IMR-90 (cell line): ENCODE data around the gene PAGE1. TPM values are rescaled to one million over a fixed set of nuclear protein-coding genes. Genes with fewer than 3 reads are reported as not detected.

Source experiments
- ATAC-seq: fragments of 200-7000 bp; cut with Tn5 transposase; 2 replicates; pipeline ENCODE4 v1.9.1; 2020; ENCODE audit warnings: low read depth, mild to moderate bottlenecking, moderate library complexity
- BruUV-seq: library from RNA; stranded (reverse); fragments of 400-500 nt; replicated peaks from 2 replicates; lab custom pipeline; 2021; lab: Mats Ljungman, UMichigan
- CTCF ChIA-PET: fragments of 300-600 bp; formaldehyde crosslinking; extraction: SDS; loops from one replicate; lab custom pipeline; 2021; ENCODE audit warnings: antibody characterized with exemption; lab: Yijun Ruan, JAX
- POLR2A ChIA-PET: fragments of 300-600 bp; sonication (Branson Sonifier 250); formaldehyde crosslinking; loops from one replicate; lab custom pipeline; 2022; ENCODE audit warnings: antibody characterized with exemption; ENCODE audit not compliant: unreplicated experiment; lab: Charles Lee
- DNase-seq: peaks from one replicate; pipeline ENCODE4 v3.0.0; 2013
- H2AFZ ChIP-seq: replicated peaks from 2 replicates; pipeline ENCODE3; 2013; ENCODE audit warnings: low read length, mild to moderate bottlenecking; ENCODE audit not compliant: poor library complexity
- H2AK5ac ChIP-seq: 2 replicates; pipeline ENCODE4 v1.6.1; 2013; ENCODE audit warnings: low read depth, low read length, inconsistent platforms
- H2AK9ac ChIP-seq: replicated peaks from 2 replicates; pipeline ENCODE3; 2013; ENCODE audit warnings: mild to moderate bottlenecking, low read depth, low read length, moderate library complexity; ENCODE audit not compliant: poor library complexity
- H2BK120ac ChIP-seq: 2 replicates; pipeline ENCODE4 v1.6.1; 2013; ENCODE audit warnings: low read depth, low read length, inconsistent platforms
- H2BK15ac ChIP-seq: 3 replicates; pipeline ENCODE4 v1.6.1; 2013; ENCODE audit warnings: low read depth, low read length, inconsistent platforms
- H2BK20ac ChIP-seq: 2 replicates; pipeline ENCODE4 v1.6.1; 2013; ENCODE audit warnings: low read depth, mild to moderate bottlenecking, inconsistent platforms, low read length, moderate library complexity
- H2BK5ac ChIP-seq: 2 replicates; pipeline ENCODE4 v1.6.1; 2013; ENCODE audit warnings: mild to moderate bottlenecking, low read depth, low read length, inconsistent platforms; ENCODE audit not compliant: poor library complexity, severe bottlenecking
- H3K14ac ChIP-seq: replicated peaks from 2 replicates; pipeline ENCODE4 v1.6.1; 2013; ENCODE audit warnings: low read depth, low read length, inconsistent platforms
- H3K18ac ChIP-seq: 2 replicates; pipeline ENCODE4 v1.6.1; 2013; ENCODE audit warnings: low read depth, low read length, control low read depth
- H3K23ac ChIP-seq: 2 replicates; pipeline ENCODE4 v1.6.1; 2013; ENCODE audit warnings: low read depth, low read length, inconsistent platforms
- H3K27ac ChIP-seq: 2 replicates; pipeline ENCODE4 v1.5.1; 2013; ENCODE audit warnings: mild to moderate bottlenecking, control low read depth, low read length; ENCODE audit not compliant: insufficient read depth
- H3K27me3 ChIP-seq: 2 replicates; pipeline ENCODE4 v1.6.1; 2013; ENCODE audit warnings: low read length; ENCODE audit not compliant: control insufficient read depth, insufficient read depth
- H3K36me3 ChIP-seq: 2 replicates; pipeline ENCODE4 v1.6.1; 2013; ENCODE audit warnings: low read length, mixed read lengths; ENCODE audit not compliant: control insufficient read depth, insufficient read depth
- H3K4ac ChIP-seq: 2 replicates; pipeline ENCODE4 v1.6.1; 2013; ENCODE audit warnings: low read depth, low read length, inconsistent platforms
- H3K4me1 ChIP-seq: 2 replicates; pipeline ENCODE4 v1.6.1; 2013; ENCODE audit warnings: low read length, mixed read lengths; ENCODE audit not compliant: control insufficient read depth, insufficient read depth
- H3K4me2 ChIP-seq: 2 replicates; pipeline ENCODE4 v1.6.1; 2013; ENCODE audit warnings: low read depth, mild to moderate bottlenecking, control low read depth, low read length, moderate library complexity
- H3K4me3 ChIP-seq: 2 replicates; pipeline ENCODE4 v1.5.1; 2013; ENCODE audit warnings: low read depth, mild to moderate bottlenecking, control low read depth, low read length, moderate library complexity; ENCODE audit not compliant: insufficient read depth
- H3K56ac ChIP-seq: 2 replicates; pipeline ENCODE4 v1.6.1; 2013; ENCODE audit warnings: low read length, inconsistent platforms; ENCODE audit not compliant: insufficient read depth; ENCODE audit errors: extremely low read depth
- H3K79me1 ChIP-seq, 2 experiments: 2 replicates each; pipeline ENCODE4 v1.6.1; 2013; ENCODE audit warnings: low read length in 2 of 2, inconsistent platforms in 1 of 2, low read depth in 1 of 2
- H3K9ac ChIP-seq: 2 replicates; pipeline ENCODE4 v1.6.1; 2013; ENCODE audit warnings: low read depth, low read length, control low read depth
- H3K9me1 ChIP-seq: 2 replicates; pipeline ENCODE4 v1.6.1; 2013; ENCODE audit warnings: low read length, inconsistent platforms; ENCODE audit not compliant: insufficient read depth
- H3K9me3 ChIP-seq: 2 replicates; pipeline ENCODE4 v1.6.1; 2013; ENCODE audit warnings: low read length; ENCODE audit not compliant: control insufficient read depth, insufficient read depth
- H4K20me1 ChIP-seq: 2 replicates; pipeline ENCODE4 v1.6.1; 2013; ENCODE audit warnings: low read length, inconsistent platforms; ENCODE audit not compliant: insufficient read depth
- H4K5ac ChIP-seq: 2 replicates; pipeline ENCODE4 v1.6.1; 2013; ENCODE audit warnings: mild to moderate bottlenecking, low read depth, low read length, control low read depth
- H4K8ac ChIP-seq, 2 experiments: 2 replicates each; pipeline ENCODE4 v1.6.1; 2013; ENCODE audit warnings: low read depth in 2 of 2, low read length in 2 of 2, control low read depth in 1 of 2, inconsistent platforms in 1 of 2
- H4K91ac ChIP-seq: 2 replicates; pipeline ENCODE4 v1.6.1; 2013; ENCODE audit warnings: low read depth, low read length, inconsistent platforms; ENCODE audit not compliant: insufficient read depth
- BHLHE40 ChIP-seq: fragments of 150-350 bp; IDR thresholded peaks from 2 replicates; pipeline ENCODE4 v1.6.1; 2016; ENCODE audit warnings: mild to moderate bottlenecking, low read depth, low read length
- CEBPB ChIP-seq: IDR thresholded peaks from 2 replicates; pipeline ENCODE4 v1.6.1; 2012; ENCODE audit warnings: low read depth, low read length, improper control_type of control experiment
- CHD1 ChIP-seq: IDR thresholded peaks from 2 replicates; pipeline ENCODE4 v1.6.1; 2012; ENCODE audit warnings: low read depth, low read length, improper control_type of control experiment
- FOS ChIP-seq: fragments of 150-350 bp; IDR thresholded peaks from 2 replicates; pipeline ENCODE4 v1.6.1; 2016; ENCODE audit warnings: low read depth, low read length
- MAFK ChIP-seq: IDR thresholded peaks from 2 replicates; pipeline ENCODE4 v1.6.1; 2012; ENCODE audit warnings: low read depth, low read length, improper control_type of control experiment
- MAZ ChIP-seq: IDR thresholded peaks from 2 replicates; pipeline ENCODE4 v1.6.1; 2012; ENCODE audit warnings: low read depth, mild to moderate bottlenecking, low read length, improper control_type of control experiment, moderate library complexity, borderline replicate concordance
- MXI1 ChIP-seq: IDR thresholded peaks from 2 replicates; pipeline ENCODE4 v1.6.1; 2012; ENCODE audit warnings: low read depth, mild to moderate bottlenecking, low read length, moderate library complexity, borderline replicate concordance
- NFE2L2 ChIP-seq: fragments of 150-350 bp; IDR thresholded peaks from 2 replicates; pipeline ENCODE4 v1.6.1; 2016; ENCODE audit warnings: low read depth, mild to moderate bottlenecking, low read length
- POLR2A ChIP-seq: IDR thresholded peaks from 2 replicates; pipeline ENCODE4 v1.6.1; 2012; ENCODE audit warnings: mild to moderate bottlenecking, low read depth, low read length
- RAD21 ChIP-seq: IDR thresholded peaks from 2 replicates; pipeline ENCODE4 v1.6.1; 2012; ENCODE audit warnings: low read length, improper control_type of control experiment
- RCOR1 ChIP-seq: IDR thresholded peaks from 2 replicates; pipeline ENCODE4 v1.6.1; 2012; ENCODE audit warnings: mild to moderate bottlenecking, low read length, improper control_type of control experiment; ENCODE audit not compliant: insufficient replicate concordance
- RFX5 ChIP-seq: IDR thresholded peaks from 2 replicates; pipeline ENCODE4 v1.8.0; 2012; ENCODE audit warnings: low read depth, mild to moderate bottlenecking, low read length, moderate library complexity
- SMC3 ChIP-seq: fragments of 150-350 bp; IDR thresholded peaks from 2 replicates; pipeline ENCODE4 v1.6.1; 2016; ENCODE audit warnings: low read depth, mild to moderate bottlenecking, antibody characterized with exemption, low read length, moderate library complexity
- WGBS, 2 experiments: methylation state at CpG; one replicate each; pipeline versions ENCODE4 v1.1.5 to v1.1.7; 2013; ENCODE audit warnings: missing lambda C conversion rate in 2 of 2; ENCODE audit not compliant: insufficient read length in 1 of 2; ENCODE audit errors: extremely low coverage in 2 of 2; 5-methylcytosine and 5-hydroxymethylcytosine counted together
- dilution Hi-C: fragments of 300-500 bp; cut with HindIII; formaldehyde crosslinking; loops from one replicate; pipeline ENCODE4 v1.14.3; 2018; ENCODE audit warnings: low sequenced_read_pairs; ENCODE audit not compliant: unreplicated experiment
- in situ Hi-C: fragments of 300-500 bp; cut with MboI; formaldehyde crosslinking; loops from 3 replicates; pipeline ENCODE4 v1.14.3; 2019; ENCODE audit warnings: low sequenced_read_pairs, inconsistent platforms, mixed read lengths
- intact Hi-C: fragments of 100-400 bp; cut with micrococcal nuclease; formaldehyde crosslinking; loops from 2 replicates; pipeline ENCODE4 v1.10.0; 2022
- polyA plus RNA-seq, 3 experiments: library from polyadenylated mRNA; depleted of rRNA; stranded (reverse); fragments of >200 nt; gene quantifications; 2 replicates each; pipeline ENCODE4 v1.2.3, GENCODE V29; 2012; ENCODE audit warnings: low replicate concordance in 1 of 3
- total RNA-seq: library from RNA; depleted of rRNA; stranded (reverse); fragments of >200 nt; gene quantifications from 2 replicates; pipeline ENCODE4 v1.2.3, GENCODE V29; 2012
- TF ChIP-seq, protein P1 (sequence below): fragments of 150-350 bp; IDR thresholded peaks from 2 replicates; pipeline ENCODE4 v1.6.1; 2016; ENCODE audit warnings: low read depth, mild to moderate bottlenecking, low read length, moderate library complexity, borderline replicate concordance
- TF ChIP-seq, protein P2 (sequence below): fragments of 150-350 bp; IDR thresholded peaks from 2 replicates; pipeline ENCODE4 v1.6.1; 2017; ENCODE audit warnings: mild to moderate bottlenecking, antibody characterized with exemption, low read length, low read depth
- TF ChIP-seq, protein P3 (sequence below): conservative IDR thresholded peaks from 2 replicates; pipeline ENCODE4 v1.5.1; 2012; ENCODE audit warnings: mild to moderate bottlenecking, low read depth, low read length, improper control_type of control experiment

PAGE1 gene
- total and polyA plus RNA-seq, 2 of the 4 experiments (the other 2 are of a cell fraction) = not detected

DNA sequence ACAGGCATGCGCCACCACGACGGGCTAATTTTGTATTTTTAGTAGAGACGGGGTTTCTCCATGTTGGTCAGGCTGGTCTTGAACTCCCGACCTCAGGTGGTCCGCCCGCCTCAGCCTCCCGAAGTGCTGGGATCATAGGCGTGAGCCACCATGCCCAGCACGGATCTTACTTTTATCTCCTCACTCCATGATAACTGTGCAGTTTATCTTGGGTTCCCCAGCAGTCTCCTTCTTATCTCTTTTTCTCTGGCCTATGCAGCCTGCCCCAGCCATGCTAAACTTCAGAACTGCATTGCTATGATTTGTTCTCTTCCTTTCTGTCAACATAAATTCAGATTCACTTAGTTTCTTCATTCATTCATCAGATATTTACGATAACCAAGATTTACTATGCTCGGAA is 22.4 kb downstream of the PAGE1 start:
- CTCF ChIA-PET = no interaction called here
- no peaks in the 10 kb centered on the region for H3K79me1 ChIP-seq
- ATAC-seq = no peak

More for the DNA sequence above, 22.4 kb downstream of the PAGE1 start:
- H3K18ac ChIP-seq = no peak overlapping the region
- H2BK20ac ChIP-seq = no peak overlapping the region
- H3K9me1 ChIP-seq = no peaks in the 10 kb centered on the region
- H3K4me3 ChIP-seq = no peak overlapping the region
- no peak overlapping the region for H4K8ac ChIP-seq
- dilution Hi-C loops (no loop called here), intact Hi-C loops (no loop called here), in situ Hi-C loops (no loop called here)
- H3K56ac ChIP-seq = no peak overlapping the region
- H4K20me1 ChIP-seq = no peaks in the 10 kb centered on the region
- no peak overlapping the region for H2AFZ ChIP-seq
- no peak overlapping the region for H2BK120ac ChIP-seq
- no TSS peak for BruUV-seq
- H2AK9ac ChIP-seq = no peak overlapping the region
- no peak overlapping the region for H4K5ac ChIP-seq
- no peak overlapping the region for H3K4me2 ChIP-seq
- no peak overlapping the region for H4K91ac ChIP-seq
- no peak for DNase-seq
- H3K27ac ChIP-seq = no peak overlapping the region
- 73% methylated on average over 3 of the region's 12 CpGs; no CpG with 5 or more reads in 1 of the 2 experiments for WGBS, 2 experiments
- H3K9ac ChIP-seq = no peak overlapping the region
- H3K4ac ChIP-seq = no peak overlapping the region
- H3K9me3 ChIP-seq = no peaks in the 10 kb centered on the region
- H3K4me1 ChIP-seq = no peaks in the 10 kb centered on the region
- H2BK5ac ChIP-seq = no peak overlapping the region
- POLR2A ChIA-PET = no interaction called here
- no peak overlapping the region for H2AK5ac ChIP-seq
- no peaks in the 10 kb centered on the region for H3K36me3 ChIP-seq
- TF ChIP-seq RAD21 (no peak), RCOR1 (no peak), BHLHE40 (no peak), MAZ (no peak), POLR2A (no peak), MXI1 (no peak), CHD1 (no peak), SMC3 (no peak), CEBPB (no peak), MAFK (no peak), FOS (no peak), NFE2L2 (no peak), RFX5 (no peak)
- TF ChIP-seq, protein P1, sequence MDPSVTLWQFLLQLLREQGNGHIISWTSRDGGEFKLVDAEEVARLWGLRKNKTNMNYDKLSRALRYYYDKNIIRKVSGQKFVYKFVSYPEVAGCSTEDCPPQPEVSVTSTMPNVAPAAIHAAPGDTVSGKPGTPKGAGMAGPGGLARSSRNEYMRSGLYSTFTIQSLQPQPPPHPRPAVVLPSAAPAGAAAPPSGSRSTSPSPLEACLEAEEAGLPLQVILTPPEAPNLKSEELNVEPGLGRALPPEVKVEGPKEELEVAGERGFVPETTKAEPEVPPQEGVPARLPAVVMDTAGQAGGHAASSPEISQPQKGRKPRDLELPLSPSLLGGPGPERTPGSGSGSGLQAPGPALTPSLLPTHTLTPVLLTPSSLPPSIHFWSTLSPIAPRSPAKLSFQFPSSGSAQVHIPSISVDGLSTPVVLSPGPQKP = no peak
- TF ChIP-seq, protein P2, sequence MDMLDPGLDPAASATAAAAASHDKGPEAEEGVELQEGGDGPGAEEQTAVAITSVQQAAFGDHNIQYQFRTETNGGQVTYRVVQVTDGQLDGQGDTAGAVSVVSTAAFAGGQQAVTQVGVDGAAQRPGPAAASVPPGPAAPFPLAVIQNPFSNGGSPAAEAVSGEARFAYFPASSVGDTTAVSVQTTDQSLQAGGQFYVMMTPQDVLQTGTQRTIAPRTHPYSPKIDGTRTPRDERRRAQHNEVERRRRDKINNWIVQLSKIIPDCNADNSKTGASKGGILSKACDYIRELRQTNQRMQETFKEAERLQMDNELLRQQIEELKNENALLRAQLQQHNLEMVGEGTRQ = no peak
- TF ChIP-seq, protein P3, sequence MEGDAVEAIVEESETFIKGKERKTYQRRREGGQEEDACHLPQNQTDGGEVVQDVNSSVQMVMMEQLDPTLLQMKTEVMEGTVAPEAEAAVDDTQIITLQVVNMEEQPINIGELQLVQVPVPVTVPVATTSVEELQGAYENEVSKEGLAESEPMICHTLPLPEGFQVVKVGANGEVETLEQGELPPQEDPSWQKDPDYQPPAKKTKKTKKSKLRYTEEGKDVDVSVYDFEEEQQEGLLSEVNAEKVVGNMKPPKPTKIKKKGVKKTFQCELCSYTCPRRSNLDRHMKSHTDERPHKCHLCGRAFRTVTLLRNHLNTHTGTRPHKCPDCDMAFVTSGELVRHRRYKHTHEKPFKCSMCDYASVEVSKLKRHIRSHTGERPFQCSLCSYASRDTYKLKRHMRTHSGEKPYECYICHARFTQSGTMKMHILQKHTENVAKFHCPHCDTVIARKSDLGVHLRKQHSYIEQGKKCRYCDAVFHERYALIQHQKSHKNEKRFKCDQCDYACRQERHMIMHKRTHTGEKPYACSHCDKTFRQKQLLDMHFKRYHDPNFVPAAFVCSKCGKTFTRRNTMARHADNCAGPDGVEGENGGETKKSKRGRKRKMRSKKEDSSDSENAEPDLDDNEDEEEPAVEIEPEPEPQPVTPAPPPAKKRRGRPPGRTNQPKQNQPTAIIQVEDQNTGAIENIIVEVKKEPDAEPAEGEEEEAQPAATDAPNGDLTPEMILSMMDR = no peak
- H3K14ac ChIP-seq = no peak overlapping the region
- no peak overlapping the region for H2BK15ac ChIP-seq
- H3K27me3 ChIP-seq = no peaks in the 10 kb centered on the region
- no peak overlapping the region for H3K23ac ChIP-seq
